GM12872 (cell line): Measurements from ENCODE around the gene RTCA.

Experiments
- CTCF ChIP-seq: IDR thresholded peaks from 3 replicates; pipeline ENCODE4 v1.5.1; 2011; ENCODE audit warnings: low read depth, mild to moderate bottlenecking, low read length, moderate library complexity; ENCODE audit not compliant: insufficient read depth

RTCA gene

GRCh38 chr1:100231721-100232120 is 34.3 kb upstream of the RTCA start:
- no peak for TF ChIP-seq CTCF

GRCh38 chr1:100232156-100232555 is 33.9 kb upstream of the RTCA start:
- TF ChIP-seq CTCF: no peak

GRCh38 chr1:100234432-100234831 is 31.6 kb upstream of the RTCA start:
- TF ChIP-seq CTCF: no peak

- no peak for TF ChIP-seq CTCF
Observed at GRCh38 chr1:100237091-100237490, 28.9 kb upstream of the RTCA start.

GRCh38 chr1:100239961-100240360 is 26.1 kb upstream of the RTCA start:
- TF ChIP-seq CTCF: no peak

GRCh38 chr1:100240631-100241030 is 25.4 kb upstream of the RTCA start:
- no peak for TF ChIP-seq CTCF

- no peak for TF ChIP-seq CTCF
Observed at GRCh38 chr1:100246738-100247137, 19.3 kb upstream of the RTCA start.

GRCh38 chr1:100249155-100249536 is 16.9 kb upstream of the RTCA start:
- TF ChIP-seq CTCF: no peak
